ENCODE data around the gene SLX4IP.
"Not testable (repeated sequence)": the region's sequence is repeated elsewhere in the genome, so short reads cannot be mapped to it uniquely, and the experiment has no call there.

DNA sequence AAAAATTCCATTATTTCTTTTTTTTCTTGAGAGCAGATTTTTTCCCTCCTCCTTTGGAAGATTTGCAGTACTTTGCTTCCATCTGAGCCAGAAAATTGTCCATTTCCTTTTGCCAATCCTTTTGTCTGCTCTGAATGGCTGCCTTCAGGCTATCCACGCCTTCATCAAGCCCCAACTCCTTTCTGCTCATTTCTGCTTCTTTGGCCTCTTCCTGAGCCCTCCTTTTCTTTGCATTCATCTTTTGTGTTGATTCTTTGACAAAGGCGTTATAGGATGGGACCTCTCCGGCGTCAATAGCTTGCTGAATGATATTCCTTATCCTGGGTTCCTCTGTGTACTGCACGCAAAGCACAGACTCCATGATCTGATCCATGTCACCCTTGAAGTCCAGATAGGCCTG lies 178.3 kb downstream of the SLX4IP start:
- not testable (repeated sequence) for TF ChIP-seq POLR2A, CTCF (IDR thresholded peaks at IDR 0.05)

Measured in adrenal gland (tissue), 5 donors.